ENCODE results near the gene LDLRAD3.

LDLRAD3 gene

GRCh38 chr11:36070954-36071330 lies 127.1 kb downstream of the LDLRAD3 start:
- peaks cover 5% of the 10 kb centered on the region for H3K9me3 ChIP-seq (ENCODE audit: severe bottlenecking)
- TF ChIP-seq CTCF (IDR thresholded peaks at IDR 0.05; ENCODE audit: low read depth, low read length): no peak
- H3K36me3 ChIP-seq: no peaks in the 10 kb centered on the region; the same call in 1 of the 2 replicates
- no peaks in the 10 kb centered on the region for H3K27me3 ChIP-seq (ENCODE audit: insufficient read depth, low read depth, severe bottlenecking)
- no peak overlapping the region for H3K4me3 ChIP-seq (ENCODE audit: low read depth, low read length)
- no peak for DNase-seq
- no peak overlapping the region for H3K27ac ChIP-seq

GRCh38 chr11:36071917-36072500 lies 128.1 kb downstream of the LDLRAD3 start:
- Histone ChIP-seq H3K36me3 (no peaks in the 10 kb centered on the region; the same call in 1 of the 2 replicates), H3K27me3 (ENCODE audit: insufficient read depth, low read depth, severe bottlenecking) (no peaks in the 10 kb centered on the region), H3K4me3 (ENCODE audit: low read depth, low read length) (no peak overlapping the region), H3K27ac (no peak overlapping the region), H3K9me3 (ENCODE audit: severe bottlenecking) (no peaks in the 10 kb centered on the region)
- no peak for TF ChIP-seq CTCF (IDR thresholded peaks at IDR 0.05; ENCODE audit: low read depth, low read length)
- DNase-seq: no peak

- Histone ChIP-seq H3K27me3 (ENCODE audit: insufficient read depth, low read depth, severe bottlenecking) (no peaks in the 10 kb centered on the region), H3K9me3 (ENCODE audit: severe bottlenecking) (no peaks in the 10 kb centered on the region), H3K4me3 (ENCODE audit: low read depth, low read length) (no peak overlapping the region), H3K27ac (no peak overlapping the region), H3K36me3 (no peaks in the 10 kb centered on the region; the same call in 1 of the 2 replicates)
- peak; percentile 17 for DNase-seq
- TF ChIP-seq CTCF (IDR thresholded peaks at IDR 0.05; ENCODE audit: low read depth, low read length): no peak
These were observed 129.7 kb downstream of the LDLRAD3 start for GRCh38 chr11:36073411-36074203.

GRCh38 chr11:36074941-36075431 lies 131.1 kb downstream of the LDLRAD3 start:
- Histone ChIP-seq H3K27me3 (ENCODE audit: insufficient read depth, low read depth, severe bottlenecking) (no peaks in the 10 kb centered on the region), H3K9me3 (ENCODE audit: severe bottlenecking) (no peaks in the 10 kb centered on the region), H3K36me3 (no peaks in the 10 kb centered on the region; the same call in 1 of the 2 replicates), H3K27ac (no peak overlapping the region), H3K4me3 (ENCODE audit: low read depth, low read length) (no peak overlapping the region)
- no peak for TF ChIP-seq CTCF (IDR thresholded peaks at IDR 0.05; ENCODE audit: low read depth, low read length)
- no peak for DNase-seq

GRCh38 chr11:36077368-36077767 lies 133.5 kb downstream of the LDLRAD3 start:
- no peak for TF ChIP-seq CTCF (IDR thresholded peaks at IDR 0.05; ENCODE audit: low read depth, low read length)
- Histone ChIP-seq H3K27ac (no peak overlapping the region), H3K36me3 (peaks cover 9% of the 10 kb centered on the region), H3K4me3 (ENCODE audit: low read depth, low read length) (no peak overlapping the region), H3K9me3 (ENCODE audit: severe bottlenecking) (no peaks in the 10 kb centered on the region), H3K27me3 (ENCODE audit: insufficient read depth, low read depth, severe bottlenecking) (no peaks in the 10 kb centered on the region)
- DNase-seq: no peak

Measured in WERI-Rb-1 (cell line).